Measurements from ENCODE around the gene JUNB. TPM values are rescaled to one million over a fixed set of nuclear protein-coding genes. Genes with fewer than 3 reads are reported as not detected.
A peak's percentile ranks its signal among the peaks of the same experiment; 100 is the strongest.

The JUNB gene
- total and polyA plus RNA-seq, 10 of the 15 experiments (the other 5 are each of a cell fraction or from before 2014, with no cell fraction given) = 0.55 to 144 (median 68.3) TPM

DNA sequence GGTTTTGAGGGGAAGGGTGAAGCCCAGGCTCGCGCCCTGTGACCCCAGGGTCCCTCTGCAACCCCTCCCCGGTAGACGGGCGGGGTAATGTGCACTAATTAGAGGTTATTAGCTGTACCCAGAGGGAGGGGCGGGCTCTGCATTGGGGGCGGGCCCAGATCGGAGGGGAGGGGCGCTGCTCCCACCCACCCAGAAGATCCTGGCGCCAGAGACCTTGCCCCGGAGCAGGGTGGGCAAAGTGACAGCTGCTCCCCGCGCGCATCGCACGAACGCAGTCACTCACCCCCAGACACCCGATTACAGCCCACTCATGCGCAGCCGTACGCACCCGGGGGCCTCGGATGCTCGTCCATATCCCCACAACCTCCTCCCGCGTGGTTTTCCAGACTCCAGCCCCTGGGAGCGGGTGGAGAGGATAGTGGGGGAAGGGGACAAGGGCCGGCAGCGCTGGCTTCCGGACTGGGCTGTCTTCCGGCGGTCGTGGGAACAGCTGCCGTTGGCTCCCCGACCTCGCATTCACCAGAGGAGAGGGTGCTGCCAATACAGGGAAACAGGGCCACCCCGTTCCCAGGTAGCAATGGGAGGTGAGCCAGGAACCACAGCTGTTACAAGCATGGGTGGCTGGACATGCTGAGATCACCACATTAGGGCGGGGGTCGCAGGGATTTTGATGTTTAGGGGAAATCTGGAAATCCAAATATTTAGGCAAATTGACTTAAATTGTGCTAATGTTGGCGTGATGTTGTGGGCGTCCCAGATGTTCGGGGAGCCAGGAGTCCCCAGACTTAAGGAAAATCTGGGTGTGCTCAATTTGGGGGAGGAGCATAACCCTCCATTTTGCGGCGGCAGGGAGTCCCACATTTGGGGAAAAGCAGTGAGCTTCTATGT lies 13.0 kb upstream of the JUNB start (continued):
- TF ChIP-seq IKZF2 (IDR thresholded peaks at IDR 0.05) (peak; percentile 87 to 90), MYB (IDR thresholded peaks at IDR 0.05; ENCODE audit: borderline replicate concordance, low read depth, low read length) (no peak), ZZZ3 (IDR thresholded peaks at IDR 0.05; ENCODE audit: control insufficient read depth, insufficient read length, low read depth) (no peak), HDAC6 (IDR thresholded peaks at IDR 0.05; ENCODE audit: unreplicated experiment) (no peak), POLR2AphosphoS5 (IDR thresholded peaks at IDR 0.05; ENCODE audit: low read length) (0 out of 2 replicates have a peak, but pooled peaks have one; percentile 20), POU2F2 (IDR thresholded peaks at IDR 0.05; ENCODE audit: borderline replicate concordance, low read depth, low read length) (no peak), ZBED1 (IDR thresholded peaks at IDR 0.05; ENCODE audit: borderline replicate concordance) (no peak), MXI1 (IDR thresholded peaks at IDR 0.05; ENCODE audit: low read depth, low read length) (no peak), MTA3 (IDR thresholded peaks at IDR 0.05; ENCODE audit: borderline replicate concordance, low read length) (no peak), ZNF384 (IDR thresholded peaks at IDR 0.05; ENCODE audit: borderline replicate concordance, low read depth, low read length) (no peak), YY1 (IDR thresholded peaks at IDR 0.05; ENCODE audit: low read depth, low read length) (peak; percentile 92), CHD1 (IDR thresholded peaks at IDR 0.05; ENCODE audit: low read depth, low read length) (no peak), SPI1 (IDR thresholded peaks at IDR 0.05; ENCODE audit: borderline replicate concordance, insufficient read depth, low read depth, low read length) (no peak), IKZF1 (conservative IDR thresholded peaks at IDR 0.05) (peak; percentile 95), POLR2A (IDR thresholded peaks at IDR 0.05; ENCODE audit: low read depth, low read length) (peak; percentile 74)
- TF ChIP-seq, protein P1, sequence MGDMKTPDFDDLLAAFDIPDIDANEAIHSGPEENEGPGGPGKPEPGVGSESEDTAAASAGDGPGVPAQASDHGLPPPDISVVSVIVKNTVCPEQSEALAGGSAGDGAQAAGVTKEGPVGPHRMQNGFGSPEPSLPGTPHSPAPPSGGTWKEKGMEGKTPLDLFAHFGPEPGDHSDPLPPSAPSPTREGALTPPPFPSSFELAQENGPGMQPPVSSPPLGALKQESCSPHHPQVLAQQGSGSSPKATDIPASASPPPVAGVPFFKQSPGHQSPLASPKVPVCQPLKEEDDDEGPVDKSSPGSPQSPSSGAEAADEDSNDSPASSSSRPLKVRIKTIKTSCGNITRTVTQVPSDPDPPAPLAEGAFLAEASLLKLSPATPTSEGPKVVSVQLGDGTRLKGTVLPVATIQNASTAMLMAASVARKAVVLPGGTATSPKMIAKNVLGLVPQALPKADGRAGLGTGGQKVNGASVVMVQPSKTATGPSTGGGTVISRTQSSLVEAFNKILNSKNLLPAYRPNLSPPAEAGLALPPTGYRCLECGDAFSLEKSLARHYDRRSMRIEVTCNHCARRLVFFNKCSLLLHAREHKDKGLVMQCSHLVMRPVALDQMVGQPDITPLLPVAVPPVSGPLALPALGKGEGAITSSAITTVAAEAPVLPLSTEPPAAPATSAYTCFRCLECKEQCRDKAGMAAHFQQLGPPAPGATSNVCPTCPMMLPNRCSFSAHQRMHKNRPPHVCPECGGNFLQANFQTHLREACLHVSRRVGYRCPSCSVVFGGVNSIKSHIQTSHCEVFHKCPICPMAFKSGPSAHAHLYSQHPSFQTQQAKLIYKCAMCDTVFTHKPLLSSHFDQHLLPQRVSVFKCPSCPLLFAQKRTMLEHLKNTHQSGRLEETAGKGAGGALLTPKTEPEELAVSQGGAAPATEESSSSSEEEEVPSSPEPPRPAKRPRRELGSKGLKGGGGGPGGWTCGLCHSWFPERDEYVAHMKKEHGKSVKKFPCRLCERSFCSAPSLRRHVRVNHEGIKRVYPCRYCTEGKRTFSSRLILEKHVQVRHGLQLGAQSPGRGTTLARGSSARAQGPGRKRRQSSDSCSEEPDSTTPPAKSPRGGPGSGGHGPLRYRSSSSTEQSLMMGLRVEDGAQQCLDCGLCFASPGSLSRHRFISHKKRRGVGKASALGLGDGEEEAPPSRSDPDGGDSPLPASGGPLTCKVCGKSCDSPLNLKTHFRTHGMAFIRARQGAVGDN (IDR thresholded peaks at IDR 0.05) = peak; percentile 77
- TF ChIP-seq, protein P2, sequence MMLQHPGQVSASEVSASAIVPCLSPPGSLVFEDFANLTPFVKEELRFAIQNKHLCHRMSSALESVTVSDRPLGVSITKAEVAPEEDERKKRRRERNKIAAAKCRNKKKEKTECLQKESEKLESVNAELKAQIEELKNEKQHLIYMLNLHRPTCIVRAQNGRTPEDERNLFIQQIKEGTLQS (IDR thresholded peaks at IDR 0.05; ENCODE audit: borderline replicate concordance, extremely low read depth, low read depth, low read length) = no peak
- TF ChIP-seq, protein P3, sequence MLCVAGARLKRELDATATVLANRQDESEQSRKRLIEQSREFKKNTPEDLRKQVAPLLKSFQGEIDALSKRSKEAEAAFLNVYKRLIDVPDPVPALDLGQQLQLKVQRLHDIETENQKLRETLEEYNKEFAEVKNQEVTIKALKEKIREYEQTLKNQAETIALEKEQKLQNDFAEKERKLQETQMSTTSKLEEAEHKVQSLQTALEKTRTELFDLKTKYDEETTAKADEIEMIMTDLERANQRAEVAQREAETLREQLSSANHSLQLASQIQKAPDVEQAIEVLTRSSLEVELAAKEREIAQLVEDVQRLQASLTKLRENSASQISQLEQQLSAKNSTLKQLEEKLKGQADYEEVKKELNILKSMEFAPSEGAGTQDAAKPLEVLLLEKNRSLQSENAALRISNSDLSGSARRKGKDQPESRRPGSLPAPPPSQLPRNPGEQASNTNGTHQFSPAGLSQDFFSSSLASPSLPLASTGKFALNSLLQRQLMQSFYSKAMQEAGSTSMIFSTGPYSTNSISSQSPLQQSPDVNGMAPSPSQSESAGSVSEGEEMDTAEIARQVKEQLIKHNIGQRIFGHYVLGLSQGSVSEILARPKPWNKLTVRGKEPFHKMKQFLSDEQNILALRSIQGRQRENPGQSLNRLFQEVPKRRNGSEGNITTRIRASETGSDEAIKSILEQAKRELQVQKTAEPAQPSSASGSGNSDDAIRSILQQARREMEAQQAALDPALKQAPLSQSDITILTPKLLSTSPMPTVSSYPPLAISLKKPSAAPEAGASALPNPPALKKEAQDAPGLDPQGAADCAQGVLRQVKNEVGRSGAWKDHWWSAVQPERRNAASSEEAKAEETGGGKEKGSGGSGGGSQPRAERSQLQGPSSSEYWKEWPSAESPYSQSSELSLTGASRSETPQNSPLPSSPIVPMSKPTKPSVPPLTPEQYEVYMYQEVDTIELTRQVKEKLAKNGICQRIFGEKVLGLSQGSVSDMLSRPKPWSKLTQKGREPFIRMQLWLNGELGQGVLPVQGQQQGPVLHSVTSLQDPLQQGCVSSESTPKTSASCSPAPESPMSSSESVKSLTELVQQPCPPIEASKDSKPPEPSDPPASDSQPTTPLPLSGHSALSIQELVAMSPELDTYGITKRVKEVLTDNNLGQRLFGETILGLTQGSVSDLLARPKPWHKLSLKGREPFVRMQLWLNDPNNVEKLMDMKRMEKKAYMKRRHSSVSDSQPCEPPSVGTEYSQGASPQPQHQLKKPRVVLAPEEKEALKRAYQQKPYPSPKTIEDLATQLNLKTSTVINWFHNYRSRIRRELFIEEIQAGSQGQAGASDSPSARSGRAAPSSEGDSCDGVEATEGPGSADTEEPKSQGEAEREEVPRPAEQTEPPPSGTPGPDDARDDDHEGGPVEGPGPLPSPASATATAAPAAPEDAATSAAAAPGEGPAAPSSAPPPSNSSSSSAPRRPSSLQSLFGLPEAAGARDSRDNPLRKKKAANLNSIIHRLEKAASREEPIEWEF (IDR thresholded peaks at IDR 0.05; ENCODE audit: insufficient replicate concordance, low read depth, low read length) = no peak
- TF ChIP-seq, protein P4, sequence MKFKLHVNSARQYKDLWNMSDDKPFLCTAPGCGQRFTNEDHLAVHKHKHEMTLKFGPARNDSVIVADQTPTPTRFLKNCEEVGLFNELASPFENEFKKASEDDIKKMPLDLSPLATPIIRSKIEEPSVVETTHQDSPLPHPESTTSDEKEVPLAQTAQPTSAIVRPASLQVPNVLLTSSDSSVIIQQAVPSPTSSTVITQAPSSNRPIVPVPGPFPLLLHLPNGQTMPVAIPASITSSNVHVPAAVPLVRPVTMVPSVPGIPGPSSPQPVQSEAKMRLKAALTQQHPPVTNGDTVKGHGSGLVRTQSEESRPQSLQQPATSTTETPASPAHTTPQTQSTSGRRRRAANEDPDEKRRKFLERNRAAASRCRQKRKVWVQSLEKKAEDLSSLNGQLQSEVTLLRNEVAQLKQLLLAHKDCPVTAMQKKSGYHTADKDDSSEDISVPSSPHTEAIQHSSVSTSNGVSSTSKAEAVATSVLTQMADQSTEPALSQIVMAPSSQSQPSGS (IDR thresholded peaks at IDR 0.05; ENCODE audit: low read length) = no peak

All from GM12878 (cell line).